SU-DHL-6 (cell line): ENCODE results near the gene MCM10.

Experiments
- CTCF ChIP-seq: fragments of 200-600 bp; sonication (generic); IDR thresholded peaks from one replicate; pipeline ENCODE4 v1.5.1; 2017; ENCODE audit warnings: antibody characterized with exemption, mild to moderate bottlenecking, low read length, moderate library complexity; ENCODE audit not compliant: insufficient read depth, poor library complexity, severe bottlenecking
- EZH2phosphoT487 ChIP-seq: fragments of 200-600 bp; sonication (generic), shearing (Covaris generic); conservative IDR thresholded peaks from 2 replicates; pipeline ENCODE4 v1.6.1; 2018; ENCODE audit warnings: mild to moderate bottlenecking, antibody characterized with exemption, low read length, moderate library complexity, mixed read lengths

GRCh38 chr10:13144814-13145213 is 16.5 kb upstream of the MCM10 start:
- no peak for TF ChIP-seq EZH2phosphoT487
- TF ChIP-seq CTCF: no peak
